NCI-H446 treated with DMSO at 0.1 percent for 48 hours (cell line): ENCODE results near the gene PDIA6.

Experiments used
- DNase-seq: peaks from one replicate; lab custom pipeline; 2025; lab: John Stamatoyannopoulos, UW

PDIA6 gene

DNA sequence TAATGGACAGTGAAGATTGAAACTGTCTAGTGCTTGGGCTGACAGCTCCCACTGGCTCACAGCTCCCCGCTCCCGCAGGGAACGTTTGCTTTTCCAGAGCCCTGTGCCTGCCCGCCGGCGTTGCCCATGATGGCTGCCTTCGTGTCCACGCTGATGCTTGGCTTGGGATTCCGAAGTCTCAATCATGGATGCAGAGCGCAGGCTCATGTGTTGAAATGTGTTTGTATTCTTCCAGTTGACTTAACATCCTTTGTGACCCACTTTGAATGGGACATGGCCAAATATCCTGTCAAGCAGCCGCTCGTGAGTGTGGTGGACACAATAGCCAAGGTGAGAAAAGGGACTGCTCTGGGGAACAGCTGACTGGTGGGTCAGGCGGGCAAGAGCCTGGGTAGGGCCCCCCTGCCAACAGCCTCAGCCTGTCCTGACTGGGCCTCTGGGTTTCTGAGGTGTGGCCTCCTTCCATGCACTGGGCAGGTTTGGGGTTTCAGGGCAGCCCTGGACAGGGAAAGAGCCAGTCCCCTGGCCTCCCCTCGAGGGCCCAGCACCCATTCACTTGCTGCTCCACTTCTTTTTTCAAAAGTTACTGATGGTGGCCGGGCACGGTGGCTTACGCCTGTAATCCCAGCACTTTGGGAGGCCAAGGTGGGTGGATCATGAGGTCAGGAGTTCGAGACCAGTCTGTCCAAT, 48.3 kb downstream of the PDIA6 start:
- no peak for DNase-seq

- DNase-seq = no peak
These were observed 49.2 kb downstream of the PDIA6 start for GRCh38 chr2:10763461-10763800.

- DNase-seq = no peak
These were observed 49.7 kb downstream of the PDIA6 start for GRCh38 chr2:10762651-10763460.

GRCh38 chr2:10761591-10761990, 51.0 kb downstream of the PDIA6 start:
- DNase-seq = no peak

- DNase-seq = no peak
These were observed 51.6 kb downstream of the PDIA6 start for GRCh38 chr2:10760794-10761504.

- no peak for DNase-seq
These were observed 53.4 kb downstream of the PDIA6 start for GRCh38 chr2:10759151-10759714.

DNA sequence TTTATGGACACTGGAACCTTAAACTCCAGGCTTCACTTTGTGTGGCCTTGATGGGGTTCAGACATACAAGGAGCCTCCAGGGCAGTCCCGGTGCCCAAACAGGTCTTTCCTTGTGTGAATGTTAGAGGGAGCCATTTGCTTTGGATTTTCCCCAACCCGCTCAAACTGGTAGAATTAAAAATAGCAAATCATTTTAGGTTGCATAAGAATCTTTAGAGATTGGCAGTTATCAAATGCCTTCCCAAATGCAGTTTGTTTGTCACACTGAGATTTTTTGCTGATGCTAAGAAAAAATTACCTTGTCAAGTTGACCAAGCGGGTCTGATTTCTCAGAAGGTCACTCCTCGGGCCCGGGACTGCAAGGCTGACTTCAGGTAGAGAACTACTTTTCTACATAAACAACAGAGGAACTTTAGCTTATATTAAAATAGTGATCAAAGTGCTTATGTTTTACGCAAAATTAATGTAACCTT, 54.7 kb downstream of the PDIA6 start:
- no peak for DNase-seq

DNA sequence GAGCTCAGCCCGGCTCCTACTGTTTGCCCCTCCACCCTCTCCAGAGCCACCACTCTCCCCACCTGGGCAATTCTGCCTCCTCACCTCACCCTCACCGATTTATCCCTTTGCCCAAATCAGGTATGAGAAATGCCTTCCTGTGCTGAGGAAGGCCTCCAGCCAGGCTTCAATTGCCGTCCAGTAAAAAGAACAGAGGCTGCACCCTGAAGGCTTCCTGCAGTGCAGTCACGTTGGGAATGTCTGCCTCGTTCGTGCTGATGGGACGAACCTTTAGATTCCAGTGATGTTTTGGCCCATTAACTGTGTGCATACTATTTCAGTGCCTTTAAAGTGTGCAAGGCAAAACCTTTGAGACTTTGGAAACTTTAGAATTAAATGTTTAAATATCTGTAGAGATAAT, 57.0 kb downstream of the PDIA6 start:
- no peak for DNase-seq

DNA sequence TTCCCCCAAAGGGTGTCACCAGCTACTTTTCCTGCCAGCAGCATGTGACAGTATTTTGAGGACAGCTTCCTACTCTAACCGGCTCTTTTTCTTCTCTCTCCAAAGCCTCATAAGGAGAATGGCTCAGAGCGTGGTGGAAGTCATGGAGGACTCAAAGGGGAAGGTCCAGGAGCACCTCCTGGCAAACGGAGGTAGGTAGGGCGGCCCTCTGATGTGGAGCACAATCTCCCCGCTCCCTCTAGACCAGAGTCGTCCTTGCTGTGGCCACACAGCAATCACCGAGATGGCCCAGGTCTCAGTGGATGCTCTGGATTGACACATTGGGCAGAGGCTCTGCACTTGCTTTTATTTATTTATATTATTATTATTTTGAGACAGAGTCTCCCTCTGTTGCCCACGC, 58.7 kb downstream of the PDIA6 start:
- no peak for DNase-seq

GRCh38 chr2:10753156-10753555, 59.4 kb downstream of the PDIA6 start:
- no peak for DNase-seq

- no peak for DNase-seq
These were observed 60.3 kb downstream of the PDIA6 start for GRCh38 chr2:10752236-10752635.

DNA sequence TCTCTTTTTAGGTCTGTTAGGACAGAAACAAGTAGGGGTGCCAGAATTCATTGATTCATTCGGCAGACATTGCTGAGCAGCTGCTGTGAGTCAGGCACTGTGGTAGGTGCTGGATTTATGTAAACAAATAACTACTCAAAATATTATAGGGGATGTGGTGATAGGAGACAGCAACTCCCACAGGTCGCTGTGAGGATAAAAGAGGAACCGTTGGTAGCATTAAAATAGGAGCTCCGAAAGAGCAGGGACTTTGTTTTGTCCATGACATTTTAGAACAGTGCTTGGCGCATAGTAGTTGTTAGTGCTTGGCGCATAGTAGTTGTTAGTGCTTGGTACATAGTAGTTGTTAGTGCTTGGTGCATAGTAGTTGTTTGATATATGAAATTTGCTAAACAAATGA, 62.0 kb downstream of the PDIA6 start:
- no peak for DNase-seq

DNA sequence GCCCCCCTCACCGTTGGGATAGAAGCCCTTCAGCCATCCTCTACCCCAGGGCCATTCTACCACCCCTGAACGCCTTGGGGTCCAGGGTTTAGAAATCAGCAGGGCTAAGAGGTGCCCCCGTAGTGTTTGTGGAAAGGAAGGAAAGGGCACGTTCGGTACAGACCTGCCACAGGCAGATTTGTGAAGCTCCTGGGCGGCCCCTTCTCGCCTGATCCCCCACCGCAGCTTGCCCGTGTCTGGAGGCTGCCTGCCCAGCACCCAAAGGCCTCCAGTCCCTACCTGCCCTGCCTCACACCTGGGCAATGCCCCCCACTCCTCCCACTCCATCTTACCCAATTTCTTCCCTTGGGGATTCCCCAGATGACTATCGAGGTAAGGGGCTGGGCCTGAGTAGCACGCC, 69.9 kb downstream of the PDIA6 start:
- DNase-seq = no peak

DNA sequence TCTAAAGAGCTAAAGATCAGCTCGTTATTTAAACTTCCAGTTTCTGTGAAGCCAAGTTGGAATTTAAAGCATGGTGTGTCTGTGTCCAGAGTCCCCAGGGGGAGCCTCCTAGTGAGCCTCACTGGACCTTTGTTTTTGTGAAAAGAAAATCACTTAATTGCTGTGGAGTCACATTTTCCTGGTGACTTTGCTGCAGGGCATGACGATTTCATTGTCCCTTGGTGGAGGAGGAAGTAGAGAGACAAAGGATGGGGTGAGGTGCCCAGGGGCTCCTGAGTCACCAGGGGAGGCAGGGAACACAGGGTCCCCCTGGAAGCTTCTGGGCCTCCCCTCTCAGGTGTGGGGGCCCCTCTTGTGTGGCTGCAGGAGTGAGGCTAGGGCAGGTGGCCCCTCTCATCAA, 71.4 kb downstream of the PDIA6 start:
- DNase-seq = no peak

- no peak for DNase-seq
These were observed 72.4 kb downstream of the PDIA6 start for GRCh38 chr2:10740226-10740625.

DNA sequence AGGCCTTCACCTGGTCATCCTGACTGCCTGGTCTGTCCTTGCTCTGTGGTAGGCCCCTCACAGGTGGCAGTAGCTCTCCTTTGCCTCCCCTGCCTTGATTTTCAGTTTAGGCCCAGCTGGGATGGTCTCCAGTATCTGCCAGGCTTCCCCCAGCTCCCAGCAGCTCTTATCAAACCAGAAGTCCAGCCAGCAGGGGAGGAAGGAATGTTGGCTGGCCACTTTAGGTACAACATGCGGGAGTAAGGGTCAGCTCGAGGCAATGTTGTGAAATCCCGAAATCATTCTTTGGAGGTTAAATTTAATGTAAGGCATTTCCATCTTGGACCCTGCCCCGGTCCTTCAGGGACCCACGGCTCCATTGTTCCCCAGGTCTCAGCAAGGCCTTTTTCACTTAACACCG, 74.4 kb downstream of the PDIA6 start:
- no peak for DNase-seq

GRCh38 chr2:10733980-10734379, 78.6 kb downstream of the PDIA6 start:
- DNase-seq = no peak

DNA sequence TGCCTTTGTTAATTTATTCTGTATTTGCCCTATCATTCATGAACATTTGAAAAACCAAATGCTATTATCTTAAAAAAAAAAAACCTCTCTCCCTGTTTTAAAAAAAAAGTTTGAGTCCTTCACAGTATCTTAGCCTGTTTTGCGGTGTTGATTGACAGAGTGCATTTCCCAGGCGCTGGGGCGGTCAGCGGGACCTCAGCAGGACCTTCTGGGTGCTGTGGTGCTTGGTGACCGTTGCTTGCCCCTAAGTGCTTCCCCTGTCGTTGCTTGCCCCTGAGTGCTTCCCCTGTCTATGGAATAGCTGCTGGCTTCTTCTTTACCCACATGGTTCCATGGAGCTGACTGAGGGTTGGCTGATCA, 79.0 kb downstream of the PDIA6 start:
- no peak for DNase-seq
